ENCODE results near the gene RNASE12. TPM values are rescaled to one million over a fixed set of nuclear protein-coding genes. Genes with fewer than 3 reads are reported as not detected.

The RNASE12 gene
- total and polyA plus RNA-seq, 9 of the 15 experiments (the other 6 are each of a cell fraction or from before 2014, with no cell fraction given) = 0.24 TPM; not detected in 8

GRCh38 chr14:20627346-20628027 lies 36.3 kb upstream of the RNASE12 start:
- POLR2A ChIA-PET = interaction anchor here (0.6 kb wide), 1 partner anchor 24 kb away, joined by 3 read pairs; no protein-coding TSS in a partner anchor
- FAIRE-seq (no peak), DNase-seq (ENCODE audit: extremely low read depth in 1 of 4, low spot score in 3 of 4) (no peak), ATAC-seq (no peak)
- Histone ChIP-seq H2AFZ (ENCODE audit: low read depth, low read length) (no peak overlapping the region), H3K79me2 (ENCODE audit: control insufficient read depth, insufficient read depth, low read length) (no peaks in the 10 kb centered on the region), H3K27me3 (ENCODE audit: control insufficient read depth in 2 of 2, insufficient read depth in 2 of 2, low read length in 2 of 2) (peaks cover 4 to 5% of the 10 kb centered on the region in 2 experiments; a peak in 2 of 5 replicates), H3K9ac (ENCODE audit: insufficient read depth in 1 of 2, low read depth in 2 of 2, low read length in 2 of 2) (no peak overlapping the region), H3K9me3 (replicated peaks; ENCODE audit: control insufficient read depth, insufficient read depth, low read depth, low read length) (no peaks in the 10 kb centered on the region), H3K9me1 (ENCODE audit: control insufficient read depth, insufficient read depth, low read length) (no peaks in the 10 kb centered on the region), H3K4me1 (replicated peaks in 1 of 2; ENCODE audit: control insufficient read depth in 2 of 2, insufficient read depth in 2 of 2, low read length in 2 of 2) (peaks cover 10 to 14% of the 10 kb centered on the region in 2 experiments; a peak in 4 of 5 replicates), H3K36me3 (ENCODE audit: control insufficient read depth, insufficient read depth, low read length) (no peaks in the 10 kb centered on the region), H3K4me2 (ENCODE audit: insufficient read depth, low read length) (no peak overlapping the region; the same call in 1 of the 2 replicates), H4K20me1 (replicated peaks; ENCODE audit: control insufficient read depth, insufficient read depth, low read length) (0 out of 2 replicates have a peak, but pooled peaks cover 15% of the 10 kb centered on the region), H3K4me3 (no peak overlapping the region), H3K27ac (ENCODE audit: extremely low read depth, low read depth, low read length) (no peak overlapping the region)
- in situ Hi-C loops (cut with MboI) = no loop called here
- CTCF ChIA-PET (ENCODE audit: low intra/inter-chr PET ratio) = no interaction called here
- WGBS (ENCODE audit: insufficient coverage, low coverage, missing lambda C conversion rate) = 9% methylated on average over 4 of the region's 5 CpGs
- no TSS peak for BruUV-seq (replicated peaks)
- intact Hi-C loops (cut with micrococcal nuclease) = no loop called here
- TF ChIP-seq FOXA3 (CRISPR knock-in tag; conservative IDR thresholded peaks at IDR 0.05 in 1 of 2, IDR thresholded peaks at IDR 0.05 in 1 of 2) (no peak), E4F1 (CRISPR knock-in tag; IDR thresholded peaks at IDR 0.05; ENCODE audit: borderline replicate concordance) (no peak), DIDO1 (tag; IDR thresholded peaks at IDR 0.05; ENCODE audit: low read depth) (no peak), ZNF780A (CRISPR knock-in tag; IDR thresholded peaks at IDR 0.05) (no peak), HOXB6 (CRISPR knock-in tag; IDR thresholded peaks at IDR 0.05; ENCODE audit: borderline replicate concordance) (no peak), MAX (CRISPR knock-in tag; IDR thresholded peaks at IDR 0.05) (no peak), REST (IDR thresholded peaks at IDR 0.05; ENCODE audit: borderline replicate concordance) (no peak), REST (CRISPR knock-in tag; IDR thresholded peaks at IDR 0.05; ENCODE audit: low read depth) (no peak), CREBBP (IDR thresholded peaks at IDR 0.05; ENCODE audit: low read depth, low read length) (no peak)

All from K562 (cell line).